IMR-90 (cell line): ENCODE results near the gene BGLAP. TPM values are rescaled to one million over a fixed set of nuclear protein-coding genes. Genes with fewer than 3 reads are reported as not detected.

Experiments
- ATAC-seq: fragments of 200-7000 bp; cut with Tn5 transposase; 2 replicates; pipeline ENCODE4 v1.9.1; 2020; ENCODE audit warnings: low read depth, mild to moderate bottlenecking, moderate library complexity
- BruUV-seq: library from RNA; stranded (reverse); fragments of 400-500 nt; replicated peaks from 2 replicates; lab custom pipeline; 2021; lab: Mats Ljungman, UMichigan
- CTCF ChIA-PET: fragments of 300-600 bp; formaldehyde crosslinking; extraction: SDS; loops from one replicate; lab custom pipeline; 2021; ENCODE audit warnings: antibody characterized with exemption; lab: Yijun Ruan, JAX
- POLR2A ChIA-PET: fragments of 300-600 bp; sonication (Branson Sonifier 250); formaldehyde crosslinking; loops from one replicate; lab custom pipeline; 2022; ENCODE audit warnings: antibody characterized with exemption; ENCODE audit not compliant: unreplicated experiment; lab: Charles Lee
- DNase-seq: peaks from one replicate; pipeline ENCODE4 v3.0.0; 2013
- H2AFZ ChIP-seq: replicated peaks from 2 replicates; pipeline ENCODE3; 2013; ENCODE audit warnings: low read length, mild to moderate bottlenecking; ENCODE audit not compliant: poor library complexity
- H2AK5ac ChIP-seq: 2 replicates; pipeline ENCODE4 v1.6.1; 2013; ENCODE audit warnings: low read depth, low read length, inconsistent platforms
- H2AK9ac ChIP-seq: replicated peaks from 2 replicates; pipeline ENCODE3; 2013; ENCODE audit warnings: mild to moderate bottlenecking, low read depth, low read length, moderate library complexity; ENCODE audit not compliant: poor library complexity
- H2BK120ac ChIP-seq: 2 replicates; pipeline ENCODE4 v1.6.1; 2013; ENCODE audit warnings: low read depth, low read length, inconsistent platforms
- H2BK15ac ChIP-seq: 3 replicates; pipeline ENCODE4 v1.6.1; 2013; ENCODE audit warnings: low read depth, low read length, inconsistent platforms
- H2BK20ac ChIP-seq: 2 replicates; pipeline ENCODE4 v1.6.1; 2013; ENCODE audit warnings: low read depth, mild to moderate bottlenecking, inconsistent platforms, low read length, moderate library complexity
- H2BK5ac ChIP-seq: 2 replicates; pipeline ENCODE4 v1.6.1; 2013; ENCODE audit warnings: mild to moderate bottlenecking, low read depth, low read length, inconsistent platforms; ENCODE audit not compliant: poor library complexity, severe bottlenecking
- H3K14ac ChIP-seq: replicated peaks from 2 replicates; pipeline ENCODE4 v1.6.1; 2013; ENCODE audit warnings: low read depth, low read length, inconsistent platforms
- H3K18ac ChIP-seq: 2 replicates; pipeline ENCODE4 v1.6.1; 2013; ENCODE audit warnings: low read depth, low read length, control low read depth
- H3K23ac ChIP-seq: 2 replicates; pipeline ENCODE4 v1.6.1; 2013; ENCODE audit warnings: low read depth, low read length, inconsistent platforms
- H3K27ac ChIP-seq: 2 replicates; pipeline ENCODE4 v1.5.1; 2013; ENCODE audit warnings: mild to moderate bottlenecking, control low read depth, low read length; ENCODE audit not compliant: insufficient read depth
- H3K27me3 ChIP-seq: 2 replicates; pipeline ENCODE4 v1.6.1; 2013; ENCODE audit warnings: low read length; ENCODE audit not compliant: control insufficient read depth, insufficient read depth
- H3K36me3 ChIP-seq: 2 replicates; pipeline ENCODE4 v1.6.1; 2013; ENCODE audit warnings: low read length, mixed read lengths; ENCODE audit not compliant: control insufficient read depth, insufficient read depth
- H3K4ac ChIP-seq: 2 replicates; pipeline ENCODE4 v1.6.1; 2013; ENCODE audit warnings: low read depth, low read length, inconsistent platforms
- H3K4me1 ChIP-seq: 2 replicates; pipeline ENCODE4 v1.6.1; 2013; ENCODE audit warnings: low read length, mixed read lengths; ENCODE audit not compliant: control insufficient read depth, insufficient read depth
- H3K4me2 ChIP-seq: 2 replicates; pipeline ENCODE4 v1.6.1; 2013; ENCODE audit warnings: low read depth, mild to moderate bottlenecking, control low read depth, low read length, moderate library complexity
- H3K4me3 ChIP-seq: 2 replicates; pipeline ENCODE4 v1.5.1; 2013; ENCODE audit warnings: low read depth, mild to moderate bottlenecking, control low read depth, low read length, moderate library complexity; ENCODE audit not compliant: insufficient read depth
- H3K56ac ChIP-seq: 2 replicates; pipeline ENCODE4 v1.6.1; 2013; ENCODE audit warnings: low read length, inconsistent platforms; ENCODE audit not compliant: insufficient read depth; ENCODE audit errors: extremely low read depth
- H3K79me1 ChIP-seq, 2 experiments: 2 replicates each; pipeline ENCODE4 v1.6.1; 2013; ENCODE audit warnings: low read length in 2 of 2, inconsistent platforms in 1 of 2, low read depth in 1 of 2
- H3K9ac ChIP-seq: 2 replicates; pipeline ENCODE4 v1.6.1; 2013; ENCODE audit warnings: low read depth, low read length, control low read depth
- H3K9me1 ChIP-seq: 2 replicates; pipeline ENCODE4 v1.6.1; 2013; ENCODE audit warnings: low read length, inconsistent platforms; ENCODE audit not compliant: insufficient read depth
- H3K9me3 ChIP-seq: 2 replicates; pipeline ENCODE4 v1.6.1; 2013; ENCODE audit warnings: low read length; ENCODE audit not compliant: control insufficient read depth, insufficient read depth
- H4K20me1 ChIP-seq: 2 replicates; pipeline ENCODE4 v1.6.1; 2013; ENCODE audit warnings: low read length, inconsistent platforms; ENCODE audit not compliant: insufficient read depth
- H4K5ac ChIP-seq: 2 replicates; pipeline ENCODE4 v1.6.1; 2013; ENCODE audit warnings: mild to moderate bottlenecking, low read depth, low read length, control low read depth
- H4K8ac ChIP-seq, 2 experiments: 2 replicates each; pipeline ENCODE4 v1.6.1; 2013; ENCODE audit warnings: low read depth in 2 of 2, low read length in 2 of 2, control low read depth in 1 of 2, inconsistent platforms in 1 of 2
- H4K91ac ChIP-seq: 2 replicates; pipeline ENCODE4 v1.6.1; 2013; ENCODE audit warnings: low read depth, low read length, inconsistent platforms; ENCODE audit not compliant: insufficient read depth
- BHLHE40 ChIP-seq: fragments of 150-350 bp; IDR thresholded peaks from 2 replicates; pipeline ENCODE4 v1.6.1; 2016; ENCODE audit warnings: mild to moderate bottlenecking, low read depth, low read length
- CEBPB ChIP-seq: IDR thresholded peaks from 2 replicates; pipeline ENCODE4 v1.6.1; 2012; ENCODE audit warnings: low read depth, low read length, improper control_type of control experiment
- CHD1 ChIP-seq: IDR thresholded peaks from 2 replicates; pipeline ENCODE4 v1.6.1; 2012; ENCODE audit warnings: low read depth, low read length, improper control_type of control experiment
- MAZ ChIP-seq: IDR thresholded peaks from 2 replicates; pipeline ENCODE4 v1.6.1; 2012; ENCODE audit warnings: low read depth, mild to moderate bottlenecking, low read length, improper control_type of control experiment, moderate library complexity, borderline replicate concordance
- MXI1 ChIP-seq: IDR thresholded peaks from 2 replicates; pipeline ENCODE4 v1.6.1; 2012; ENCODE audit warnings: low read depth, mild to moderate bottlenecking, low read length, moderate library complexity, borderline replicate concordance
- NFE2L2 ChIP-seq: fragments of 150-350 bp; IDR thresholded peaks from 2 replicates; pipeline ENCODE4 v1.6.1; 2016; ENCODE audit warnings: low read depth, mild to moderate bottlenecking, low read length
- POLR2A ChIP-seq: IDR thresholded peaks from 2 replicates; pipeline ENCODE4 v1.6.1; 2012; ENCODE audit warnings: mild to moderate bottlenecking, low read depth, low read length
- RAD21 ChIP-seq: IDR thresholded peaks from 2 replicates; pipeline ENCODE4 v1.6.1; 2012; ENCODE audit warnings: low read length, improper control_type of control experiment
- SMC3 ChIP-seq: fragments of 150-350 bp; IDR thresholded peaks from 2 replicates; pipeline ENCODE4 v1.6.1; 2016; ENCODE audit warnings: low read depth, mild to moderate bottlenecking, antibody characterized with exemption, low read length, moderate library complexity
- dilution Hi-C: fragments of 300-500 bp; cut with HindIII; formaldehyde crosslinking; loops from one replicate; pipeline ENCODE4 v1.14.3; 2018; ENCODE audit warnings: low sequenced_read_pairs; ENCODE audit not compliant: unreplicated experiment
- in situ Hi-C: fragments of 300-500 bp; cut with MboI; formaldehyde crosslinking; loops from 3 replicates; pipeline ENCODE4 v1.14.3; 2019; ENCODE audit warnings: low sequenced_read_pairs, inconsistent platforms, mixed read lengths
- intact Hi-C: fragments of 100-400 bp; cut with micrococcal nuclease; formaldehyde crosslinking; loops from 2 replicates; pipeline ENCODE4 v1.10.0; 2022
- polyA plus RNA-seq, 3 experiments: library from polyadenylated mRNA; depleted of rRNA; stranded (reverse); fragments of >200 nt; gene quantifications; 2 replicates each; pipeline ENCODE4 v1.2.3, GENCODE V29; 2012; ENCODE audit warnings: low replicate concordance in 1 of 3
- total RNA-seq: library from RNA; depleted of rRNA; stranded (reverse); fragments of >200 nt; gene quantifications from 2 replicates; pipeline ENCODE4 v1.2.3, GENCODE V29; 2012
- TF ChIP-seq, protein P1 (sequence below): fragments of 150-350 bp; IDR thresholded peaks from 2 replicates; pipeline ENCODE4 v1.6.1; 2016; ENCODE audit warnings: low read depth, mild to moderate bottlenecking, low read length, moderate library complexity, borderline replicate concordance
- TF ChIP-seq, protein P2 (sequence below): fragments of 150-350 bp; IDR thresholded peaks from 2 replicates; pipeline ENCODE4 v1.6.1; 2017; ENCODE audit warnings: mild to moderate bottlenecking, antibody characterized with exemption, low read length, low read depth
- TF ChIP-seq, protein P3 (sequence below): conservative IDR thresholded peaks from 2 replicates; pipeline ENCODE4 v1.5.1; 2012; ENCODE audit warnings: mild to moderate bottlenecking, low read depth, low read length, improper control_type of control experiment

BGLAP gene
- total and polyA plus RNA-seq, 2 of the 4 experiments (the other 2 are of a cell fraction): 0.67 TPM; not detected in 1

- Histone ChIP-seq H3K36me3 (peaks cover 19% of the 10 kb centered on the region), H4K91ac (no peak overlapping the region), H2AK5ac (no peak overlapping the region), H3K4ac (no peak overlapping the region), H3K14ac (no peak overlapping the region), H3K9me1 (peaks cover 2% of the 10 kb centered on the region; the same call in 1 of the 2 replicates), H3K27ac (no peak overlapping the region), H3K79me1 (peaks cover under 1 to 22% of the 10 kb centered on the region in 2 experiments; a peak in 3 of 4 replicates), H3K56ac (no peak overlapping the region), H2AK9ac (no peak overlapping the region), H2BK120ac (no peak overlapping the region), H3K23ac (no peak overlapping the region), H3K4me3 (no peak overlapping the region), H2BK15ac (no peak overlapping the region), H3K27me3 (no peaks in the 10 kb centered on the region), H4K8ac (no peak overlapping the region), H2BK5ac (no peak overlapping the region), H3K4me1 (peaks cover 2% of the 10 kb centered on the region; the same call in 1 of the 2 replicates), H3K9ac (no peak overlapping the region), H4K20me1 (no peaks in the 10 kb centered on the region), H4K5ac (no peak overlapping the region), H2BK20ac (no peak overlapping the region), H3K9me3 (no peaks in the 10 kb centered on the region), H2AFZ (no peak overlapping the region), H3K4me2 (no peak overlapping the region), H3K18ac (no peak overlapping the region)
- ATAC-seq (no peak), DNase-seq (no peak)
- in situ Hi-C loops (no loop called here), dilution Hi-C loops (no loop called here), intact Hi-C loops (no loop called here)
- ChIA-PET CTCF (no interaction called here), POLR2A (no interaction called here)
- TF ChIP-seq MAZ (no peak), RAD21 (no peak), CHD1 (no peak), POLR2A (no peak), BHLHE40 (no peak), SMC3 (no peak), NFE2L2 (no peak), CEBPB (no peak), MXI1 (no peak)
- TF ChIP-seq, protein P1, sequence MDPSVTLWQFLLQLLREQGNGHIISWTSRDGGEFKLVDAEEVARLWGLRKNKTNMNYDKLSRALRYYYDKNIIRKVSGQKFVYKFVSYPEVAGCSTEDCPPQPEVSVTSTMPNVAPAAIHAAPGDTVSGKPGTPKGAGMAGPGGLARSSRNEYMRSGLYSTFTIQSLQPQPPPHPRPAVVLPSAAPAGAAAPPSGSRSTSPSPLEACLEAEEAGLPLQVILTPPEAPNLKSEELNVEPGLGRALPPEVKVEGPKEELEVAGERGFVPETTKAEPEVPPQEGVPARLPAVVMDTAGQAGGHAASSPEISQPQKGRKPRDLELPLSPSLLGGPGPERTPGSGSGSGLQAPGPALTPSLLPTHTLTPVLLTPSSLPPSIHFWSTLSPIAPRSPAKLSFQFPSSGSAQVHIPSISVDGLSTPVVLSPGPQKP: no peak
- TF ChIP-seq, protein P2, sequence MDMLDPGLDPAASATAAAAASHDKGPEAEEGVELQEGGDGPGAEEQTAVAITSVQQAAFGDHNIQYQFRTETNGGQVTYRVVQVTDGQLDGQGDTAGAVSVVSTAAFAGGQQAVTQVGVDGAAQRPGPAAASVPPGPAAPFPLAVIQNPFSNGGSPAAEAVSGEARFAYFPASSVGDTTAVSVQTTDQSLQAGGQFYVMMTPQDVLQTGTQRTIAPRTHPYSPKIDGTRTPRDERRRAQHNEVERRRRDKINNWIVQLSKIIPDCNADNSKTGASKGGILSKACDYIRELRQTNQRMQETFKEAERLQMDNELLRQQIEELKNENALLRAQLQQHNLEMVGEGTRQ: no peak
- TF ChIP-seq, protein P3, sequence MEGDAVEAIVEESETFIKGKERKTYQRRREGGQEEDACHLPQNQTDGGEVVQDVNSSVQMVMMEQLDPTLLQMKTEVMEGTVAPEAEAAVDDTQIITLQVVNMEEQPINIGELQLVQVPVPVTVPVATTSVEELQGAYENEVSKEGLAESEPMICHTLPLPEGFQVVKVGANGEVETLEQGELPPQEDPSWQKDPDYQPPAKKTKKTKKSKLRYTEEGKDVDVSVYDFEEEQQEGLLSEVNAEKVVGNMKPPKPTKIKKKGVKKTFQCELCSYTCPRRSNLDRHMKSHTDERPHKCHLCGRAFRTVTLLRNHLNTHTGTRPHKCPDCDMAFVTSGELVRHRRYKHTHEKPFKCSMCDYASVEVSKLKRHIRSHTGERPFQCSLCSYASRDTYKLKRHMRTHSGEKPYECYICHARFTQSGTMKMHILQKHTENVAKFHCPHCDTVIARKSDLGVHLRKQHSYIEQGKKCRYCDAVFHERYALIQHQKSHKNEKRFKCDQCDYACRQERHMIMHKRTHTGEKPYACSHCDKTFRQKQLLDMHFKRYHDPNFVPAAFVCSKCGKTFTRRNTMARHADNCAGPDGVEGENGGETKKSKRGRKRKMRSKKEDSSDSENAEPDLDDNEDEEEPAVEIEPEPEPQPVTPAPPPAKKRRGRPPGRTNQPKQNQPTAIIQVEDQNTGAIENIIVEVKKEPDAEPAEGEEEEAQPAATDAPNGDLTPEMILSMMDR: no peak
- no TSS peak for BruUV-seq
Observed at GRCh38 chr1:156289857-156290256, 47.9 kb downstream of the BGLAP start.
